Naive thymus-derived CD8-positive, alpha-beta T cell (primary cell): ENCODE results near the gene WBP2. TPM values are rescaled to one million over a fixed set of nuclear protein-coding genes. Genes with fewer than 3 reads are reported as not detected.
"Not testable (repeated sequence)": the region's sequence is repeated elsewhere in the genome, so short reads cannot be mapped to it uniquely, and the experiment has no call there.

Experiments used
- ATAC-seq, 2 donors: fragments of 150-1000 bp; cut with Tn5 transposase in 1 of 2; sonication (Bioruptor Pico), chemical (Tn5 transposase) in 1 of 2; 1 replicate in 1 of 2; 2 replicates in 1 of 2; pipeline ENCODE4 v1.10.0; 2021; ENCODE audit warnings: mild to moderate bottlenecking in 2 of 2, moderate library complexity in 2 of 2
- POLR2A ChIA-PET: fragments of 350-600 bp; sonication (Branson Sonifier 250); formaldehyde crosslinking; loops from one replicate; lab custom pipeline; 2021; ENCODE audit warnings: antibody characterized with exemption; lab: Charles Lee
- DNase-seq, 10 donors: peaks; one replicate each; pipeline versions ENCODE4 v3.0.0 to v3.0.0-alpha.2; 2020 to 2022
- H3K27ac Mint-ChIP-seq, 10 donors: one replicate each; pipeline ENCODE4 v1.8.0; 2020 to 2022; ENCODE audit warnings: mild to moderate bottlenecking in 10 of 10, mixed read lengths in 10 of 10, moderate library complexity in 4 of 10, inconsistent platforms in 1 of 10
- H3K27me3 Mint-ChIP-seq, 5 donors: one replicate each; pipeline ENCODE4 v1.8.0; 2021 to 2022; ENCODE audit warnings: mixed read lengths in 5 of 5
- H3K36me3 Mint-ChIP-seq, 3 donors: one replicate each; pipeline ENCODE4 v1.8.0; 2020 to 2022; ENCODE audit warnings: mixed read lengths in 3 of 3, mild to moderate bottlenecking in 2 of 3, inconsistent platforms in 1 of 3
- H3K4me1 Mint-ChIP-seq, 4 donors: one replicate each; pipeline ENCODE4 v1.8.0; 2021 to 2022; ENCODE audit warnings: mixed read lengths in 4 of 4
- H3K4me3 Mint-ChIP-seq, 10 donors: one replicate each; pipeline ENCODE4 v1.8.0; 2020 to 2022; ENCODE audit warnings: mild to moderate bottlenecking in 10 of 10, mixed read lengths in 10 of 10, moderate library complexity in 6 of 10, inconsistent platforms in 1 of 10
- H3K9me3 Mint-ChIP-seq, 9 donors: one replicate each; pipeline ENCODE4 v1.8.0; 2020 to 2022; ENCODE audit warnings: mixed read lengths in 9 of 9, mild to moderate bottlenecking in 3 of 9, inconsistent platforms in 1 of 9, moderate library complexity in 1 of 9
- polyA plus RNA-seq, 3 donors: library from polyadenylated mRNA; unstranded; fragments of 300-500 nt; fragmentation: Illumina TruSeq; gene quantifications; one replicate each; pipeline ENCODE4 v1.2.3, GENCODE V29; 2021
- total RNA-seq, 8 experiments: library from RNA in 2 of 8; stranded (reverse) in 2 of 8; gene quantifications; one replicate each; pipeline ENCODE4 v1.2.3 and lab custom pipeline; 2021 to 2026

Gene WBP2
- total and polyA plus RNA-seq, 5 experiments from 2014 or later, result 58.1 to 156 (median 95.1) TPM

- H3K36me3 Mint-ChIP-seq, H3K9me3 Mint-ChIP-seq, H3K4me3 Mint-ChIP-seq, DNase-seq, H3K27me3 Mint-ChIP-seq, ATAC-seq: not testable (repeated sequence)
- Mint-ChIP-seq H3K27ac (peak overlapping the region in 4 of 10 donors; percentile 48 to 87 (median 62)), H3K4me1 (peaks cover 8 to 15% (median 8%) of the 10 kb centered on the region in 4 donors)
- POLR2A ChIA-PET, result interaction anchor here (0.7 to 14.9 kb wide), 4 partner anchors 10 to 86 kb away, joined by 3 to 192 read pairs (median 12); partner anchors contain the start of gene TRIM65
Observed at GRCh38 chr17:75885860-75886259, 30.7 kb upstream of the WBP2 start.

DNA sequence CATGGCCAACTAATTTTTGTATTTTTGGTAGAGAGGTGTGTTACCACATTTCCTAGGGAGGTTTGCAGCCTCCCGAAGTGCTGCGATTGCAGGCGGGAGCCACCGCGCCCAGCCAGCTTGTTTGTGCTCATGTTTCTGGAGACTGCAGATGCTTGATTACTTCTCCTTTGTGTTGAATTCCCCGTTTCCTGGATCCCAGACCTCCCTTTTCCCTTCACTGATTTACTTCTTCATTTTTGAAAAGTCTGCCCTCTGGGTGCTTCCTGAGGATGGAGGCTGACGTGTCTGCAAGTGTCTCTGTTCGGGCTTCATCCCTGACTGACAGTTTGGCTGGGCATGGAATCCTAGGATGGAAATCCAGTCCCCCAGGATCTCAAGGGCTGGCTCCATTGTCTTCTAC is 30.3 kb upstream of the WBP2 start:
- no peak for DNase-seq
- peaks cover 0 to 3% (median 0%) of the 10 kb centered on the region in 3 donors for H3K36me3 Mint-ChIP-seq
- H3K27me3 Mint-ChIP-seq, result no peaks in the 10 kb centered on the region
- POLR2A ChIA-PET, result interaction anchor here (0.7 to 14.9 kb wide), 3 partner anchors 9 to 42 kb away, joined by 6 to 192 read pairs (median 13); partner anchors contain the start of gene TRIM65
- H3K4me3 Mint-ChIP-seq, result no peak overlapping the region
- ATAC-seq, result no peak
- no peaks in the 10 kb centered on the region for H3K9me3 Mint-ChIP-seq
- H3K4me1 Mint-ChIP-seq, result peaks cover 8 to 16% (median 8%) of the 10 kb centered on the region in 4 donors
- peak overlapping the region in 3 of 10 donors; percentile 25 to 87 (median 56) for H3K27ac Mint-ChIP-seq

DNA sequence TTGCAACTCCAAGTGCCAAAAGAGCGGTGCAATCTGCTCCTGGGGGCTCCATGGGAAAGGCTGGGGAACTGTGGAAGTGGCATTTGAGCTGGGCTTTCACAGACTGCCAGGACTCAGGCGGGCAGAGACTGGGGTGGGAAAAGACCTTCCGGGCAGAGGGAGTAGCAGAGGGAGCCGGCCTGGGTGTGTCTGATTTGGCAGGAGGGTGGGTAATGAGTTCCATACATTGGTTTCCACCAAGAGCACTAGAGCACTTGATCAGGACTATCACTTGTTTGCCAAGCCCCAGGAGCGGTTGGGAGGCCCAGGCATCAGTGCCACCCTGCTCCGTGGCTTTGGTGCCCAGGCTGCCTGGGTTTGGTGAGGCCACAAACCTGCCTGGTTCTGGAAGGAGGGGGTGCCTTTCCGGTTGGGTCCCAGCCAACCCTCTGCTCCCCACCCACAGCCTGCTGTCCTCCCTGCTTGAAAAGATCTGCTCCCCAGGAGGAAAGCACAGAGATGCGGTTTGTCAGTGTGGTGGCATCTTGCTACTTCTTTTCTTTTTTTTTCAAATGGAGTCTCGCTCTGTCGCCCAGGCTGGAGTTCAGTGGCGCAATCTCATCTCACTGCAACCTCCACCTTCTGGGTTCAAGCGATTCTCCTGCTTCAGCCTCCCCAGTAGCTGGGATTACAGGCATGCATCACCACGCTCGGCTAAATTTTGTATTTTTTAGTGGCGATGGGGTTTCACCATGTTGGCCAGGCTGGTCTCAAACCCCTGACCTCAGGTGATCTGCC is 26.7 kb upstream of the WBP2 start:
- Mint-ChIP-seq H3K27me3 (peaks cover 0 to 2% (median 0%) of the 10 kb centered on the region in 5 donors), H3K4me3 (peak overlapping the region in 7 of 10 donors; percentile 24 to 63 (median 26)), H3K9me3 (no peaks in the 10 kb centered on the region), H3K4me1 (peaks cover 16 to 26% (median 22%) of the 10 kb centered on the region in 4 donors), H3K36me3 (no peaks in the 10 kb centered on the region), H3K27ac (peak overlapping the region in 4 of 10 donors; percentile 33 to 60 (median 46))
- ATAC-seq, result peak; percentile 6 to 7
- peak in 1 of 10 donors; percentile 27 for DNase-seq
- POLR2A ChIA-PET, result interaction anchor here (0.7 to 14.9 kb wide), 4 partner anchors 9 to 859 kb away, joined by 4 to 192 read pairs (median 6); partner anchors contain the start of genes TRIM65 and WBP2

- Mint-ChIP-seq H3K4me1 (peaks cover 25 to 42% (median 38%) of the 10 kb centered on the region in 4 donors), H3K27ac (peak overlapping the region in 3 of 10 donors; percentile 11 to 71 (median 50)), H3K9me3 (no peaks in the 10 kb centered on the region), H3K27me3 (peaks cover 0 to 2% (median 0%) of the 10 kb centered on the region in 5 donors), H3K36me3 (no peaks in the 10 kb centered on the region), H3K4me3 (peak overlapping the region in 8 of 10 donors; percentile 8 to 52 (median 18))
- ATAC-seq (no peak), DNase-seq (no peak)
- POLR2A ChIA-PET, result interaction anchor here (0.6 to 14.9 kb wide), 4 partner anchors 16 to 235 kb away, joined by 3 to 288 read pairs (median 98); partner anchors contain the start of genes TRIM65 and WBP2
Observed at GRCh38 chr17:75880266-75880665, 25.1 kb upstream of the WBP2 start.

DNA sequence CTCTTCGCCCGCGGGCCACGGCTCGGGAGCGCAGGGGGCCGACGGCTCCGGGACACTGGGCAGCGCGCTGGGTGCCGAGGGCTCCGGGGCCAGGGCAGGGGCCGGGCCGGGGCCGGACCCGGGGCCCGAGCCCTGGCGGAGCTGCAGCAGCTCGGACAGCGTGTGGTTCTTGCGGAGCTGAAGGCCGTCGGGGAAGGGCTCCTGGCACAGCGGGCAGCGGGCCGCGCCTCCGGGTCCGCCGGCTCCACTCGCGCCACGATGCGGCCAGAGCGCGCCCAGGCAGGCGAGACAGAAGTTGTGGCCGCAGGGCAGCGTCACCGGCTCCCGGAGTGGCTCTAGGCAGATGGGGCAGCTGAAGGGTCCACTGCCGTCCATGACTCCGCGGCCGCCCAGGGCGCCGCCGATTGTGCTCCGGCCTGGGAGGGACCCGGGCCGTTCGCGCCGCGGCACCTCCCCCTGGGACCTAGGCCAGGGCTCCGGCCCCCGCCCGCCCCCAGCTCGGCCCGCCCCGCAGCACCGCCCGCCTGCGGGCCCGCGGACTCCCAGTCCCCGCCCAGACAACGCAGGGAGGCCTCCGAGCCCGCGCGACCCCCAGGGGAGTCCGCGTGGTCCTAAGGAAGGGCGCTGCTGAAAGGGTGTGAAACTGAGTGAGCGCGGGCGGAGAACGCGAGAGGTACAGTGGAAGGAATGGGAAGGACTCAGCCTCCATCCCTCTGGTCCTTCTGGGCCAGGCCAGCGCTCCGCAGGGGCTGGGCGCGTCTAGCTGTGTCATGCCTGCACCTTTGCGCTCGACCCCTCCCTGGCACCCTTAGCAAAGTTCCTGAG is 23.3 kb upstream of the WBP2 start, which contains the start of gene TRIM47:
Gene TRIM47 (minus strand): TSS at position 408 of the 825 bp plus-strand sequence. CDS start 33 bp downstream, at position 375.
- Mint-ChIP-seq H3K27me3 (peaks cover 0 to 2% (median 0%) of the 10 kb centered on the region in 5 donors), H3K4me3 (peak within 1 kb of the TSS; percentile 80 to 92 (median 87)), H3K4me1 (peaks cover 25 to 52% (median 49%) of the 10 kb centered on the region in 4 donors), H3K9me3 (no peaks in the 10 kb centered on the region), H3K27ac (peak within 1 kb of the TSS; percentile 65 to 96 (median 92)), H3K36me3 (no peaks in the 10 kb centered on the region)
- POLR2A ChIA-PET, result interaction anchor here (0.5 to 14.9 kb wide), 16 partner anchors 9 to 459 kb away, joined by 3 to 288 read pairs (median 4); partner anchors contain the start of genes MRPL38, TRIM65, TSEN54 and UNC13D
- DNase-seq (peak in 1 of 10 donors; percentile 26), ATAC-seq (peak in 1 of 2 donors; percentile 17)

GRCh38 chr17:75877752-75878173 is 22.6 kb upstream of the WBP2 start:
- peaks cover 0 to 2% (median 0%) of the 10 kb centered on the region in 5 donors for H3K27me3 Mint-ChIP-seq
- POLR2A ChIA-PET, result interaction anchor here (0.8 to 14.9 kb wide), 13 partner anchors 8 to 361 kb away, joined by 3 to 288 read pairs (median 4); partner anchors contain the start of genes MRPL38, TRIM65, TSEN54 and UNC13D
- peak overlapping the region; percentile 80 to 92 (median 87) for H3K4me3 Mint-ChIP-seq
- peak; percentile 51 to 81 (median 66) for DNase-seq
- no peaks in the 10 kb centered on the region for H3K36me3 Mint-ChIP-seq
- H3K9me3 Mint-ChIP-seq, result no peaks in the 10 kb centered on the region
- ATAC-seq, result peak; percentile 71
- peak overlapping the region; percentile 65 to 96 (median 92) for H3K27ac Mint-ChIP-seq
- peaks cover 25 to 57% (median 53%) of the 10 kb centered on the region in 4 donors for H3K4me1 Mint-ChIP-seq

GRCh38 chr17:75876938-75877751 is 22.0 kb upstream of the WBP2 start:
- ATAC-seq (peak in 1 of 2 donors; percentile 10), DNase-seq (peak in 1 of 10 donors; percentile 20)
- peak overlapping the region; percentile 86 to 96 (median 94) for H3K27ac Mint-ChIP-seq
- no peaks in the 10 kb centered on the region for H3K9me3 Mint-ChIP-seq
- peaks cover 25 to 59% (median 58%) of the 10 kb centered on the region in 4 donors for H3K4me1 Mint-ChIP-seq
- peaks cover 0 to 2% (median 0%) of the 10 kb centered on the region in 5 donors for H3K27me3 Mint-ChIP-seq
- peak overlapping the region; percentile 80 to 92 (median 87) for H3K4me3 Mint-ChIP-seq
- H3K36me3 Mint-ChIP-seq, result no peaks in the 10 kb centered on the region
- POLR2A ChIA-PET, result interaction anchor here (0.5 to 14.9 kb wide), 12 partner anchors 9 to 881 kb away, joined by 3 to 288 read pairs (median 5); partner anchors contain the start of genes MRPL38, TRIM65, TSEN54 and UNC13D

DNA sequence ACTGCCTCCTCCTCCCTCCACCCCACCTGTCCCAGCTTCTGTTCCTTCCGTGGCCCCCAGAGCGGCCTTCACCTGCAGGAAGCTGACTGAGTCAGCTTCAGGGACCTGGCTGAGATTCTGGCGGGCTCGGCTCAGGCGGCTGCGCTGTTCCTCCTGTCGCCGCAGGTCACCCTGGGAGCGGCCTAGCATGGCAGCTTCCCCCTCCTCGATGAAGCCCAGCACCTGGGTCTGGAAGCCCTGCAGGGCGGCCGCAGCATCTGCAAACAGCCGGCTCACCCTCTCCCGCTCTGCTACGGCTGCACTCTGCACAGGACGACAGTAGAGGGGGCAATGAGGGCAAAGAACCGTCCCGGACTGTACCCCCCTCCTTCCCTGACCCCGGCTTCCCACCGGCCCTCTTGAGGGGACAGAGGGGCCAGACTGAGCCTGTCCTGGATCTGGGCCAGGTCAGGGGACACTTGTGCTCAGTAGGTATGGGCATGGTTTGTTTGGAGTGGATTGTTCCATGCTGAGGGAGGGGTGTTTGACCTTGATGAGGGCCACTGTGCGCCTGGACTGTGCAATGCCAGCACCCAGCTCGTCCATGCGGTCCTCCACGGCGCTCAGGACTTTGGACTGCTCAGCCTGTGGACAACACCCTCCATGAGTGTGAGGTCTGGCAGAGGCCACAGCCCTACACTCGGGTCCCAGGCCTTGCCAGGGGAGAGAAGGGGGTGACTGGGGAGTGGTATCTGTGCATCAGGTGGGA is 21.2 kb upstream of the WBP2 start:
- ATAC-seq (peak; percentile 72 to 77), DNase-seq (peak; percentile 57 to 92 (median 74))
- Mint-ChIP-seq H3K4me3 (peak overlapping the region; percentile 80 to 92 (median 87)), H3K4me1 (peaks cover 19 to 52% (median 52%) of the 10 kb centered on the region in 4 donors), H3K36me3 (no peaks in the 10 kb centered on the region), H3K27me3 (peaks cover 0 to 2% (median 0%) of the 10 kb centered on the region in 5 donors), H3K9me3 (no peaks in the 10 kb centered on the region), H3K27ac (peak overlapping the region; percentile 86 to 96 (median 94))
- POLR2A ChIA-PET, result interaction anchor here (0.6 to 14.9 kb wide), 24 partner anchors 8 to 1569 kb away, joined by 3 to 288 read pairs (median 4); partner anchors contain the start of genes FBF1, GALK1, MRPL38 and TRIM65

GRCh38 chr17:75875940-75876189 is 20.7 kb upstream of the WBP2 start:
- H3K9me3 Mint-ChIP-seq, result no peaks in the 10 kb centered on the region
- peaks cover 0 to 2% (median 0%) of the 10 kb centered on the region in 5 donors for H3K27me3 Mint-ChIP-seq
- DNase-seq (no peak), ATAC-seq (no peak)
- POLR2A ChIA-PET, result interaction anchor here (0.6 to 14.9 kb wide), 22 partner anchors 8 to 1570 kb away, joined by 3 to 288 read pairs (median 4); partner anchors contain the start of genes FBF1, GALK1, MRPL38 and TRIM65
- peaks cover 19 to 52% (median 51%) of the 10 kb centered on the region in 4 donors for H3K4me1 Mint-ChIP-seq
- H3K4me3 Mint-ChIP-seq, result peak overlapping the region; percentile 80 to 92 (median 87)
- no peaks in the 10 kb centered on the region for H3K36me3 Mint-ChIP-seq
- H3K27ac Mint-ChIP-seq, result peak overlapping the region; percentile 86 to 96 (median 94)
